HepG2 (cell line): ENCODE measurements around the gene MID1. TPM values are rescaled to one million over a fixed set of nuclear protein-coding genes. Genes with fewer than 3 reads are reported as not detected.

Source experiments
- ATAC-seq: fragments of 200-7000 bp; cut with Tn5 transposase; 3 replicates; pipeline ENCODE4 v1.9.1; 2020; ENCODE audit warnings: mild to moderate bottlenecking, moderate library complexity
- BruUV-seq: library from RNA; stranded (reverse); fragments of 400-500 nt; replicated peaks from 2 replicates; lab custom pipeline; 2021; lab: Mats Ljungman, UMichigan
- CTCF ChIA-PET: fragments of 300-600 bp; formaldehyde crosslinking; extraction: SDS; loops from one replicate; lab custom pipeline; 2021; ENCODE audit warnings: low total read pairs, inconsistent platforms, low intra/inter-chr PET ratio; lab: Yijun Ruan, JAX
- POLR2A ChIA-PET: fragments of 350-600 bp; sonication (Branson Sonifier 250); formaldehyde crosslinking; loops from one replicate; lab custom pipeline; 2020; ENCODE audit warnings: antibody characterized with exemption, inconsistent platforms; lab: Yijun Ruan, JAX
- DNase-seq: peaks from one replicate; pipeline ENCODE4 v3.0.0-alpha.2; 2015; ENCODE audit warnings: low spot score
- FAIRE-seq: peaks from 3 replicates; lab custom pipeline; 2011; peaks lifted over from hg19 to GRCh38; lab: Jason Lieb, UNC
- H2AFZ ChIP-seq: one replicate; pipeline ENCODE4 v1.6.1; 2011; ENCODE audit warnings: low read length, inconsistent platforms
- H3K27ac ChIP-seq: fragments of 300-600 bp; 3 replicates; pipeline ENCODE4 v1.8.0; 2011; ENCODE audit warnings: mixed run types, mild to moderate bottlenecking, mixed read lengths, low read length, inconsistent platforms; ENCODE audit not compliant: insufficient read depth; ENCODE audit errors: extremely low read length
- H3K27me3 ChIP-seq, 2 experiments: fragments of 200-600 bp in 1 of 2; 2 replicates in 1 of 2; 3 replicates in 1 of 2; pipeline versions ENCODE4 v1.6.0 to v1.8.0; 2011; ENCODE audit warnings: low read length in 2 of 2, mild to moderate bottlenecking in 2 of 2, moderate library complexity in 2 of 2, inconsistent platforms in 1 of 2; ENCODE audit not compliant: insufficient read depth in 2 of 2, control insufficient read depth in 1 of 2
- H3K36me3 ChIP-seq, 2 experiments: fragments of 200-600 bp in 1 of 2; replicated peaks in 1 of 2; 2 replicates in 1 of 2; 3 replicates in 1 of 2; pipeline versions ENCODE4 v1.5.1 to v1.8.0; 2011; ENCODE audit warnings: low read length in 2 of 2, inconsistent platforms in 1 of 2; ENCODE audit not compliant: insufficient read depth in 2 of 2, control insufficient read depth in 1 of 2
- H3K4me1 ChIP-seq: 2 replicates; pipeline ENCODE4 v1.5.1; 2012; ENCODE audit warnings: low read length, inconsistent platforms; ENCODE audit not compliant: insufficient read depth
- H3K4me2 ChIP-seq: 2 replicates; pipeline ENCODE4 v1.6.0; 2011; ENCODE audit warnings: low read depth, low read length, inconsistent platforms
- H3K4me3 ChIP-seq, 3 experiments: fragments of 200-600 bp in 1 of 3; sonication (generic), shearing (Covaris generic) in 1 of 3; replicated peaks in 1 of 3; 2 replicates each; pipeline ENCODE4 v1.5.1; 2011 to 2016; ENCODE audit warnings: low read length in 3 of 3, inconsistent platforms in 2 of 3, low read depth in 2 of 3, mild to moderate bottlenecking in 2 of 3, control low read depth in 1 of 3, mixed read lengths in 1 of 3; ENCODE audit not compliant: insufficient read depth in 1 of 3
- H3K79me2 ChIP-seq: one replicate; pipeline ENCODE4 v1.6.1; 2011; ENCODE audit warnings: low read length, inconsistent platforms; ENCODE audit not compliant: insufficient read depth
- H3K9ac ChIP-seq: 2 replicates; pipeline ENCODE4 v1.6.0; 2011; ENCODE audit warnings: mild to moderate bottlenecking, low read depth, low read length, inconsistent platforms; ENCODE audit not compliant: insufficient read depth
- H3K9me3 ChIP-seq: 2 replicates; pipeline ENCODE4 v1.5.1; 2012; ENCODE audit warnings: mild to moderate bottlenecking, low read length
- H4K20me1 ChIP-seq: 2 replicates; pipeline ENCODE4 v1.6.0; 2011; ENCODE audit warnings: inconsistent platforms, mild to moderate bottlenecking, low read length, moderate library complexity; ENCODE audit not compliant: insufficient read depth
- EEA1 ChIP-seq: sonication (generic); formaldehyde crosslinking; IDR thresholded peaks from 2 replicates; pipeline ENCODE4 v1.5.1; 2020; ENCODE audit warnings: mild to moderate bottlenecking, missing genetic modification reagents, borderline replicate concordance
- ELF4 ChIP-seq: sonication (generic); formaldehyde crosslinking; IDR thresholded peaks from 2 replicates; pipeline ENCODE4 v1.5.0; 2020; ENCODE audit warnings: missing genetic modification reagents, mild to moderate bottlenecking, moderate library complexity, borderline replicate concordance
- HOXA3 ChIP-seq: sonication (generic); formaldehyde crosslinking; IDR thresholded peaks from 2 replicates; pipeline ENCODE4 v1.5.0; 2020; ENCODE audit warnings: missing genetic modification reagents
- NBN ChIP-seq: fragments of 450-650 bp; conservative IDR thresholded peaks from 2 replicates; pipeline ENCODE4 v1.6.1; 2017
- NR2F6 ChIP-seq, 2 experiments: IDR thresholded peaks; 2 replicates each; pipeline ENCODE4 v1.6.1; 2016; ENCODE audit warnings: antibody characterized with exemption in 1 of 2, mild to moderate bottlenecking in 1 of 2
- PHF21A ChIP-seq: sonication (generic); formaldehyde crosslinking; IDR thresholded peaks from 2 replicates; pipeline ENCODE4 v1.5.0; 2020; ENCODE audit warnings: mild to moderate bottlenecking, missing genetic modification reagents
- SCMH1 ChIP-seq: sonication (generic); formaldehyde crosslinking; IDR thresholded peaks from 2 replicates; pipeline ENCODE4 v1.9.0; 2021; ENCODE audit warnings: missing genetic modification reagents, mild to moderate bottlenecking, borderline replicate concordance
- SIX4 ChIP-seq: sonication (generic); formaldehyde crosslinking; IDR thresholded peaks from 2 replicates; pipeline ENCODE4 v1.4.0; 2020; ENCODE audit warnings: missing genetic modification reagents
- YEATS4 ChIP-seq: sonication (generic); formaldehyde crosslinking; IDR thresholded peaks from 2 replicates; pipeline ENCODE4 v1.4.0; 2020; ENCODE audit warnings: missing genetic modification reagents, borderline replicate concordance
- ZFP36L2 ChIP-seq: sonication (generic); formaldehyde crosslinking; IDR thresholded peaks from 2 replicates; pipeline ENCODE4 v1.4.0; 2020; ENCODE audit warnings: missing genetic modification reagents
- ZNF207 ChIP-seq: fragments of 450-650 bp; IDR thresholded peaks from 2 replicates; pipeline ENCODE4 v1.6.1; 2016; ENCODE audit warnings: antibody characterized with exemption, borderline replicate concordance
- ZNF225 ChIP-seq: sonication (generic); formaldehyde crosslinking; IDR thresholded peaks from 2 replicates; pipeline ENCODE4 v1.4.0; 2020; ENCODE audit warnings: mild to moderate bottlenecking, missing genetic modification reagents
- ZNF510 ChIP-seq: sonication (generic); formaldehyde crosslinking; IDR thresholded peaks from 2 replicates; pipeline ENCODE4 v1.4.0; 2020; ENCODE audit warnings: low read depth, mild to moderate bottlenecking, missing genetic modification reagents
- ZNF547 ChIP-seq: sonication (generic); formaldehyde crosslinking; IDR thresholded peaks from 2 replicates; pipeline ENCODE4 v1.5.1; 2020; ENCODE audit warnings: mild to moderate bottlenecking, missing genetic modification reagents
- WGBS: methylation state at CpG from one replicate; pipeline ENCODE4 v1.1.6; 2017; ENCODE audit warnings: low lambda C conversion rate; 5-methylcytosine and 5-hydroxymethylcytosine counted together
- in situ Hi-C: cut with HindIII; loops from 2 replicates; pipeline ENCODE4 v1.10.0; 2017; ENCODE audit warnings: low pct_unique_long_range_greater_than_20kb; ENCODE audit not compliant: extremely low pct_ligation_motif_present
- intact Hi-C: fragments of 100-400 bp; cut with micrococcal nuclease; formaldehyde crosslinking; loops from one replicate; pipeline ENCODE4 v1.10.0; 2022; ENCODE audit not compliant: unreplicated experiment
- polyA plus RNA-seq, 8 experiments: library from polyadenylated mRNA; depleted of rRNA in 3 of 8; stranded (reverse) in 7 of 8; unstranded in 1 of 8; fragments of >200 nt; fragmentation: Illumina TruSeq in 4 of 8; extraction: Trizol in 4 of 8; gene quantifications; 2 replicates each; pipeline versions ENCODE4 v1.2.1 to v1.2.3, GENCODE V29; 2011 to 2016; ENCODE audit warnings: low read depth in 4 of 8, missing spikeins in 1 of 8, mixed read lengths in 1 of 8; ENCODE audit not compliant: insufficient read depth in 1 of 8
- total RNA-seq, 5 experiments: library from RNA; depleted of rRNA; stranded (reverse); fragments of >200 nt; fragmentation: Illumina TruSeq; extraction: Trizol; gene quantifications; 2 replicates each; pipeline ENCODE4 v1.2.3, GENCODE V29; 2016; ENCODE audit warnings: low read depth in 1 of 5
- TF ChIP-seq, protein P1 (sequence below): sonication (generic); formaldehyde crosslinking; IDR thresholded peaks from 2 replicates; pipeline ENCODE4 v1.4.0; 2020; ENCODE audit warnings: missing genetic modification reagents; ENCODE audit errors: not compliant biosample characterization
- TF ChIP-seq, protein P2 (sequence below): sonication (generic); formaldehyde crosslinking; IDR thresholded peaks from 2 replicates; pipeline ENCODE4 v1.9.0; 2021; ENCODE audit warnings: missing genetic modification reagents, borderline replicate concordance
- TF ChIP-seq, protein P3 (sequence below): sonication (generic); formaldehyde crosslinking; conservative IDR thresholded peaks from 2 replicates; pipeline ENCODE4 v1.8.1; 2023; ENCODE audit warnings: missing genetic modification reagents

MID1 gene
- total and polyA plus RNA-seq, 2 of the 13 experiments (the other 11 are each of a cell fraction or from before 2014, with no cell fraction given): 0.86 to 1.1 TPM

DNA sequence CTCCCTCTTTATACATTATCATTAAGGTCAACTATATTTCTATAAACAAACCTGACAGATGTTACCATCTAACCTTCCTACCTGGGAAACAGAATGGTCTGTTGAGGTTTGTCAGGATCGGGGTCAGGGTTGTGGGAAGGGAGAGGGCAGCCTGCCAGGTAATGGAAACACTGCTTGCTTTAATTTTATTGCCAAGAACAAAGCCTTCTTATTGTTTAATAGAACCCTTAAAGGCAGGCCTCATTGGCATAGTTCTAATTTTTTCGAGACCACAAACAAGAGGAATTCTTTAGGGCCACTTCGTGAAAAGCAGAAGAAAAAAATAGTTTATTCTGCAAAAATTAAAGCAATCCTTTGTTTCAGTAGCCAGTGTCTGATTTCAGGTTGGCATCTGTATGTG lies 113.2 kb downstream of the MID1 start:
- no TSS peak for BruUV-seq
- TF ChIP-seq ZNF510 (CRISPR knock-in tag) (no peak), ZNF225 (CRISPR knock-in tag) (no peak), PHF21A (no peak), ZFP36L2 (no peak), NR2F6 (IDR thresholded peaks at IDR 0.05) (no peak), NR2F6 (CRISPR knock-in tag; IDR thresholded peaks at IDR 0.05) (no peak), NBN (no peak), ZNF547 (CRISPR knock-in tag) (no peak), ELF4 (CRISPR knock-in tag) (no peak), SCMH1 (CRISPR knock-in tag) (no peak), EEA1 (CRISPR knock-in tag) (no peak), ZNF207 (no peak), HOXA3 (CRISPR knock-in tag) (no peak), SIX4 (no peak), YEATS4 (CRISPR knock-in tag) (no peak)
- TF ChIP-seq, protein P1, sequence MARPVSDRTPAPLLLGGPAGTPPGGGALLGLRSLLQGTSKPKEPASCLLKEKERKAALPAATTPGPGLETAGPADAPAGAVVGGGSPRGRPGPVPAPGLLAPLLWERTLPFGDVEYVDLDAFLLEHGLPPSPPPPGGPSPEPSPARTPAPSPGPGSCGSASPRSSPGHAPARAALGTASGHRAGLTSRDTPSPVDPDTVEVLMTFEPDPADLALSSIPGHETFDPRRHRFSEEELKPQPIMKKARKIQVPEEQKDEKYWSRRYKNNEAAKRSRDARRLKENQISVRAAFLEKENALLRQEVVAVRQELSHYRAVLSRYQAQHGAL (CRISPR knock-in tag): no peak
- TF ChIP-seq, protein P2, sequence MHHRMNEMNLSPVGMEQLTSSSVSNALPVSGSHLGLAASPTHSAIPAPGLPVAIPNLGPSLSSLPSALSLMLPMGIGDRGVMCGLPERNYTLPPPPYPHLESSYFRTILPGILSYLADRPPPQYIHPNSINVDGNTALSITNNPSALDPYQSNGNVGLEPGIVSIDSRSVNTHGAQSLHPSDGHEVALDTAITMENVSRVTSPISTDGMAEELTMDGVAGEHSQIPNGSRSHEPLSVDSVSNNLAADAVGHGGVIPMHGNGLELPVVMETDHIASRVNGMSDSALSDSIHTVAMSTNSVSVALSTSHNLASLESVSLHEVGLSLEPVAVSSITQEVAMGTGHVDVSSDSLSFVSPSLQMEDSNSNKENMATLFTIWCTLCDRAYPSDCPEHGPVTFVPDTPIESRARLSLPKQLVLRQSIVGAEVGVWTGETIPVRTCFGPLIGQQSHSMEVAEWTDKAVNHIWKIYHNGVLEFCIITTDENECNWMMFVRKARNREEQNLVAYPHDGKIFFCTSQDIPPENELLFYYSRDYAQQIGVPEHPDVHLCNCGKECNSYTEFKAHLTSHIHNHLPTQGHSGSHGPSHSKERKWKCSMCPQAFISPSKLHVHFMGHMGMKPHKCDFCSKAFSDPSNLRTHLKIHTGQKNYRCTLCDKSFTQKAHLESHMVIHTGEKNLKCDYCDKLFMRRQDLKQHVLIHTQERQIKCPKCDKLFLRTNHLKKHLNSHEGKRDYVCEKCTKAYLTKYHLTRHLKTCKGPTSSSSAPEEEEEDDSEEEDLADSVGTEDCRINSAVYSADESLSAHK: no peak
- TF ChIP-seq, protein P3, sequence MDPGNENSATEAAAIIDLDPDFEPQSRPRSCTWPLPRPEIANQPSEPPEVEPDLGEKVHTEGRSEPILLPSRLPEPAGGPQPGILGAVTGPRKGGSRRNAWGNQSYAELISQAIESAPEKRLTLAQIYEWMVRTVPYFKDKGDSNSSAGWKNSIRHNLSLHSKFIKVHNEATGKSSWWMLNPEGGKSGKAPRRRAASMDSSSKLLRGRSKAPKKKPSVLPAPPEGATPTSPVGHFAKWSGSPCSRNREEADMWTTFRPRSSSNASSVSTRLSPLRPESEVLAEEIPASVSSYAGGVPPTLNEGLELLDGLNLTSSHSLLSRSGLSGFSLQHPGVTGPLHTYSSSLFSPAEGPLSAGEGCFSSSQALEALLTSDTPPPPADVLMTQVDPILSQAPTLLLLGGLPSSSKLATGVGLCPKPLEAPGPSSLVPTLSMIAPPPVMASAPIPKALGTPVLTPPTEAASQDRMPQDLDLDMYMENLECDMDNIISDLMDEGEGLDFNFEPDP (CRISPR knock-in tag): no peak
- ChIA-PET CTCF (no interaction called here), POLR2A (no interaction called here)
- H4K20me1 ChIP-seq: no peaks in the 10 kb centered on the region
- intact Hi-C loops (no loop called here), in situ Hi-C loops (no loop called here)
- H3K9ac ChIP-seq: no peak overlapping the region
- H3K27ac ChIP-seq: no peak overlapping the region
- H3K79me2 ChIP-seq: no peaks in the 10 kb centered on the region
- H3K4me3 ChIP-seq: no peak overlapping the region
- no peaks in the 10 kb centered on the region for H3K36me3 ChIP-seq
- no peak for DNase-seq
- no peak for FAIRE-seq
- no peaks in the 10 kb centered on the region for H3K4me1 ChIP-seq
- H2AFZ ChIP-seq: no peak overlapping the region
- no peaks in the 10 kb centered on the region for H3K9me3 ChIP-seq
- 22% methylated on average over 3 of the region's 3 CpGs for WGBS
- no peak overlapping the region for H3K4me2 ChIP-seq
- ATAC-seq: no peak
- H3K27me3 ChIP-seq: no peaks in the 10 kb centered on the region
